Colonic mucosa (tissue), 4 donors: ENCODE results near the gene FAM114A2. TPM values are rescaled to one million over a fixed set of nuclear protein-coding genes. Genes with fewer than 3 reads are reported as not detected.

ENCODE experiments used
- DNase-seq: peaks from one replicate; pipeline ENCODE4 v3.0.0-alpha.2; 2020
- H3K27ac ChIP-seq: fragments of 200-600 bp; one replicate; pipeline ENCODE4 v1.8.0; 2021
- H3K27me3 ChIP-seq: fragments of 200-600 bp; one replicate; pipeline ENCODE4 v1.8.0; 2021
- H3K36me3 ChIP-seq: fragments of 200-600 bp; one replicate; pipeline ENCODE4 v1.8.0; 2021
- H3K4me1 ChIP-seq: fragments of 200-600 bp; one replicate; pipeline ENCODE4 v1.8.0; 2021; ENCODE audit warnings: mild to moderate bottlenecking
- H3K4me3 ChIP-seq: fragments of 200-600 bp; one replicate; pipeline ENCODE4 v1.8.0; 2021
- H3K9ac ChIP-seq, 2 donors: one replicate each; pipeline ENCODE4 v1.7.0; 2013; ENCODE audit warnings: control low read depth in 2 of 2, low read depth in 2 of 2, low read length in 2 of 2
- H3K9me3 ChIP-seq: fragments of 200-600 bp; one replicate; pipeline ENCODE4 v1.8.0; 2021
- CTCF ChIP-seq: fragments of 200-600 bp; IDR thresholded peaks from one replicate; pipeline ENCODE4 v1.8.0; 2022; ENCODE audit warnings: antibody characterized with exemption, mild to moderate bottlenecking
- intact Hi-C: fragments of 100-400 bp; cut with DNase I; formaldehyde crosslinking; loops from one replicate; pipeline ENCODE4 v1.14.1; 2022
- total RNA-seq, 2 donors: library from RNA; stranded (reverse); fragmentation: NEBNext Ultra II Directional in 1 of 2; extraction: Animal tissue kit (Norgen Biotek cat#: 25700) in 1 of 2; gene quantifications; one replicate each; pipeline ENCODE4 v1.2.1, GENCODE V29; 2021
- donor health status: healthy.
- donor health status: DM: no; HTN: no; CAD: no.
- donor health status: DM: no; HTN: no; CAD: no.

The FAM114A2 gene
- total RNA-seq, 2 donors from 2014 or later: 15.8 to 16.0 TPM

DNA sequence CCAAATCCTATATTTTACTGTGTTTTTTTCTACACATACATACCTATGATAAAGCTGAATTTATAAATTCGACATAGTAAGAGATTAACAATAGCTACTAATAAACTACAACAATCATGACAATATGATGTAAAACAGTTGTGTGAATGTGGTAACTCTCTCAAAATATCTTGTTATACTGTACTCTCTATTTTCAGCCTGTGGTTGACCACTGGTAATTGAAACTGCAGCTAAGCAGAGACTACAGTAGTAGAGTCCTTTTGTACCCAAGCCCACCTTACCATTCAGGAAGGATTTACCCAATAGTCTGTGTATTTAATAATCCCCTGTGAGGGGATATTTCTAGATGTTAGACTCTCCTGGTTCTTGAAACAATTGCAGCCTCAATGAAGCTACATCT is 86.7 kb downstream of the FAM114A2 start:
- DNase-seq: no peak
- no peaks in the 10 kb centered on the region for H3K4me1 ChIP-seq
- no peaks in the 10 kb centered on the region for H3K9me3 ChIP-seq
- no peak overlapping the region for H3K9ac ChIP-seq
- intact Hi-C loops: no loop called here
- no peak overlapping the region for H3K4me3 ChIP-seq
- TF ChIP-seq CTCF: no peak
- no peaks in the 10 kb centered on the region for H3K36me3 ChIP-seq
- H3K27me3 ChIP-seq: no peaks in the 10 kb centered on the region
- H3K27ac ChIP-seq: no peak overlapping the region

GRCh38 chr5:153941265-153941664 is 97.4 kb downstream of the FAM114A2 start:
- no peaks in the 10 kb centered on the region for H3K9me3 ChIP-seq
- H3K27me3 ChIP-seq: no peaks in the 10 kb centered on the region
- intact Hi-C loops: no loop called here

More at GRCh38 chr5:153941265-153941664, 97.4 kb downstream of the FAM114A2 start:
- Histone ChIP-seq H3K4me1 (no peaks in the 10 kb centered on the region), H3K4me3 (no peak overlapping the region), H3K27ac (no peak overlapping the region), H3K9ac (no peak overlapping the region), H3K36me3 (no peaks in the 10 kb centered on the region)
- no peak for TF ChIP-seq CTCF
- no peak for DNase-seq

Other genes starting within 250 kb of the FAM114A2 start
- 10 to 100 TPM; 20.0 to 32.4 TPM for gene MFAP3, start 57 bp upstream of the FAM114A2 start, total RNA-seq
- gene GALNT10, start 151.8 kb upstream of the FAM114A2 start, total RNA-seq: 10 to 100 TPM; 40.0 to 46.7 TPM